Measurements from ENCODE around the gene RTN3.

The RTN3 gene

GRCh38 chr11:63720611-63721010 is 39.3 kb downstream of the RTN3 start:
- H3K9ac ChIP-seq (ENCODE audit: low read length): no peak overlapping the region
- no peak overlapping the region for H4K91ac ChIP-seq (ENCODE audit: low read depth, low read length)
- no peak overlapping the region for H3K18ac ChIP-seq (ENCODE audit: low read length)
- H2AFZ ChIP-seq (ENCODE audit: insufficient read depth, low read length, poor library complexity): no peak overlapping the region
- no peak overlapping the region for H4K12ac ChIP-seq (ENCODE audit: low read depth, low read length)
- no CpG with 5 or more reads among the region's 3 CpGs for WGBS (ENCODE audit: extremely low coverage, insufficient coverage, insufficient read length)
- no peak overlapping the region for H3K27ac ChIP-seq (ENCODE audit: low read depth, low read length)
- H2BK12ac ChIP-seq (ENCODE audit: low read length): no peak overlapping the region
- H3K36me3 ChIP-seq (ENCODE audit: control insufficient read depth in 1 of 2, insufficient read depth in 2 of 2, low read length in 2 of 2): no peaks in the 10 kb centered on the region
- no peaks in the 10 kb centered on the region for H3K9me3 ChIP-seq (ENCODE audit: insufficient read depth, low read depth, low read length)
- no peak overlapping the region for H2BK120ac ChIP-seq (ENCODE audit: insufficient read depth, low read length, poor library complexity)
- H3K4ac ChIP-seq (ENCODE audit: low read depth, low read length): no peak overlapping the region
- H3K79me2 ChIP-seq (ENCODE audit: control insufficient read depth, insufficient read depth, low read length, poor library complexity): no peaks in the 10 kb centered on the region
- no peak overlapping the region for H3K4me2 ChIP-seq (ENCODE audit: low read length)
- no peaks in the 10 kb centered on the region for H3K27me3 ChIP-seq (ENCODE audit: insufficient read depth, low read length)
- H3K4me1 ChIP-seq (ENCODE audit: control insufficient read depth in 1 of 2, insufficient read depth in 2 of 2, low read length in 2 of 2): no peaks in the 10 kb centered on the region
- H4K8ac ChIP-seq (ENCODE audit: low read depth, low read length): no peak overlapping the region
- no peak overlapping the region for H2BK5ac ChIP-seq (ENCODE audit: low read depth, low read length, poor library complexity)
- DNase-seq: peak; percentile 91 to 98
- no peaks in the 10 kb centered on the region for H3K79me1 ChIP-seq (ENCODE audit: low read length)
- H3K4me3 ChIP-seq (ENCODE audit: low read depth, low read length): no peak overlapping the region
- H3K14ac ChIP-seq (ENCODE audit: low read length): no peak overlapping the region
- H2AK5ac ChIP-seq (ENCODE audit: low read length): no peak overlapping the region
- H3K23ac ChIP-seq (ENCODE audit: low read length): no peak overlapping the region

DNA sequence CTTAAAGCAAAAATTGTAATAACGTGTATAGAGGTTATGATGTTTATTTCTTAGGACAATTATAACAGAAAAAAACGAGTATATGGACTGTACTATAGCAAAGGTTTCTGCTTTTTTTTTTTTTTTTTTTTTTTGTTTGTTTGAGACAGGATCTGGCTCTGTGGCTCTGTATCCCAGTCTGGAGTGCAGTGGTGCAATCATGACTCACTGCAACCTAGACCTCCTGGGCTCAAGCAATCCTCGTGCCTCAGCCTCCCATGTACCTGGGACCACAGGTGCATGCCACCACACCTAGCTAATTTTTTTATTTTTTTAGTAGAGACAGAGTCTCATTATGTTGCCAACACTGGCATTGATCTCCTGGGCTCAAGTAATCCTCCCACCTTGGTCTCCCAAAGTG is 48.0 kb downstream of the RTN3 start:
- Histone ChIP-seq H3K4me3 (ENCODE audit: low read depth, low read length) (no peak overlapping the region), H3K18ac (ENCODE audit: low read length) (no peak overlapping the region), H3K9me3 (ENCODE audit: insufficient read depth, low read depth, low read length) (no peaks in the 10 kb centered on the region), H4K12ac (ENCODE audit: low read depth, low read length) (no peak overlapping the region), H3K4ac (ENCODE audit: low read depth, low read length) (no peak overlapping the region), H3K36me3 (ENCODE audit: control insufficient read depth in 1 of 2, insufficient read depth in 2 of 2, low read length in 2 of 2) (peaks cover 1 to 4% of the 10 kb centered on the region in 2 experiments), H3K79me1 (ENCODE audit: low read length) (no peaks in the 10 kb centered on the region), H3K4me1 (ENCODE audit: control insufficient read depth in 1 of 2, insufficient read depth in 2 of 2, low read length in 2 of 2) (no peaks in the 10 kb centered on the region), H3K27me3 (ENCODE audit: insufficient read depth, low read length) (no peaks in the 10 kb centered on the region), H3K9ac (ENCODE audit: low read length) (no peak overlapping the region), H3K14ac (ENCODE audit: low read length) (no peak overlapping the region), H4K91ac (ENCODE audit: low read depth, low read length) (no peak overlapping the region), H2BK12ac (ENCODE audit: low read length) (no peak overlapping the region), H2BK5ac (ENCODE audit: low read depth, low read length, poor library complexity) (no peak overlapping the region), H3K23ac (ENCODE audit: low read length) (no peak overlapping the region), H4K8ac (ENCODE audit: low read depth, low read length) (no peak overlapping the region), H3K79me2 (ENCODE audit: control insufficient read depth, insufficient read depth, low read length, poor library complexity) (no peaks in the 10 kb centered on the region), H2AK5ac (ENCODE audit: low read length) (no peak overlapping the region), H2AFZ (ENCODE audit: insufficient read depth, low read length, poor library complexity) (no peak overlapping the region), H3K4me2 (ENCODE audit: low read length) (no peak overlapping the region), H3K27ac (ENCODE audit: low read depth, low read length) (no peak overlapping the region), H2BK120ac (ENCODE audit: insufficient read depth, low read length, poor library complexity) (no peak overlapping the region)
- peak; percentile 57 to 65 for DNase-seq
- WGBS (ENCODE audit: extremely low coverage, insufficient coverage, insufficient read length): 89% methylated on average over 1 of the region's 3 CpGs

GRCh38 chr11:63736864-63737263 is 55.6 kb downstream of the RTN3 start:
- Histone ChIP-seq H3K9me3 (ENCODE audit: insufficient read depth, low read depth, low read length) (no peaks in the 10 kb centered on the region), H3K27me3 (ENCODE audit: insufficient read depth, low read length) (no peaks in the 10 kb centered on the region), H2BK12ac (ENCODE audit: low read length) (no peak overlapping the region), H3K79me1 (ENCODE audit: low read length) (no peaks in the 10 kb centered on the region), H3K4me1 (ENCODE audit: control insufficient read depth in 1 of 2, insufficient read depth in 2 of 2, low read length in 2 of 2) (peaks cover 2 to 3% of the 10 kb centered on the region in 2 experiments), H3K18ac (ENCODE audit: low read length) (no peak overlapping the region), H3K79me2 (ENCODE audit: control insufficient read depth, insufficient read depth, low read length, poor library complexity) (no peaks in the 10 kb centered on the region), H3K14ac (ENCODE audit: low read length) (no peak overlapping the region), H4K12ac (ENCODE audit: low read depth, low read length) (no peak overlapping the region), H3K23ac (ENCODE audit: low read length) (no peak overlapping the region), H3K9ac (ENCODE audit: low read length) (no peak overlapping the region), H3K4me2 (ENCODE audit: low read length) (no peak overlapping the region), H3K4ac (ENCODE audit: low read depth, low read length) (no peak overlapping the region), H4K8ac (ENCODE audit: low read depth, low read length) (no peak overlapping the region), H2AK5ac (ENCODE audit: low read length) (no peak overlapping the region), H2AFZ (ENCODE audit: insufficient read depth, low read length, poor library complexity) (no peak overlapping the region), H2BK120ac (ENCODE audit: insufficient read depth, low read length, poor library complexity) (no peak overlapping the region), H3K27ac (ENCODE audit: low read depth, low read length) (no peak overlapping the region), H3K4me3 (ENCODE audit: low read depth, low read length) (no peak overlapping the region), H4K91ac (ENCODE audit: low read depth, low read length) (no peak overlapping the region), H3K36me3 (ENCODE audit: control insufficient read depth in 1 of 2, insufficient read depth in 2 of 2, low read length in 2 of 2) (peaks cover 0 to 2% of the 10 kb centered on the region in 2 experiments), H2BK5ac (ENCODE audit: low read depth, low read length, poor library complexity) (no peak overlapping the region)
- WGBS (ENCODE audit: extremely low coverage, insufficient coverage, insufficient read length): no CpG with 5 or more reads among the region's 4 CpGs
- DNase-seq: no peak

DNA sequence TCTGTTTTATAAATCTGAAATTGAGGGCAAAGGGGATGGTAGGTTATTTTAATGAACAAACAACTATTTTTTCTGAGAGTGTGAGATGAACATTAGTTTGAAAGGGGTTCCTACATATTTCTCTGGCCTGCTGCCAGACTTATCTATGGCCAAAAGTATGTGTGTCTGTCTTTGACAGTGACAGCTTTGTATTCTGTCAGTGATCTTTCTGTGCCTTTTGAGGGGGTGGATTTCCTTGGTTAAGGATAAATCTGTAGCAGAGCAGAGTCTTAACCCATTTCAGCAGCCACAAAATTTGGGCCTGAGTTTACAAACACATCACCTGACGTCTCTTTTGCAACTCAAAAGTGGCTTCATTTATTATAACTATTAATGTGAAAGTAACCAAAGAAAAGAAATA is 56.4 kb downstream of the RTN3 start:
- no peak for DNase-seq
- Histone ChIP-seq H2BK120ac (ENCODE audit: insufficient read depth, low read length, poor library complexity) (no peak overlapping the region), H3K23ac (ENCODE audit: low read length) (no peak overlapping the region), H2BK12ac (ENCODE audit: low read length) (no peak overlapping the region), H3K36me3 (ENCODE audit: control insufficient read depth in 1 of 2, insufficient read depth in 2 of 2, low read length in 2 of 2) (peaks cover 0 to 2% of the 10 kb centered on the region in 2 experiments), H2BK5ac (ENCODE audit: low read depth, low read length, poor library complexity) (no peak overlapping the region), H3K4me3 (ENCODE audit: low read depth, low read length) (no peak overlapping the region), H4K8ac (ENCODE audit: low read depth, low read length) (no peak overlapping the region), H3K27me3 (ENCODE audit: insufficient read depth, low read length) (no peaks in the 10 kb centered on the region), H3K9me3 (ENCODE audit: insufficient read depth, low read depth, low read length) (no peaks in the 10 kb centered on the region), H2AK5ac (ENCODE audit: low read length) (no peak overlapping the region), H3K79me2 (ENCODE audit: control insufficient read depth, insufficient read depth, low read length, poor library complexity) (no peaks in the 10 kb centered on the region), H3K18ac (ENCODE audit: low read length) (no peak overlapping the region), H4K12ac (ENCODE audit: low read depth, low read length) (no peak overlapping the region), H3K9ac (ENCODE audit: low read length) (no peak overlapping the region), H3K4me1 (ENCODE audit: control insufficient read depth in 1 of 2, insufficient read depth in 2 of 2, low read length in 2 of 2) (peaks cover 2 to 3% of the 10 kb centered on the region in 2 experiments), H3K4me2 (ENCODE audit: low read length) (no peak overlapping the region), H3K14ac (ENCODE audit: low read length) (no peak overlapping the region), H3K27ac (ENCODE audit: low read depth, low read length) (no peak overlapping the region), H2AFZ (ENCODE audit: insufficient read depth, low read length, poor library complexity) (no peak overlapping the region), H3K4ac (ENCODE audit: low read depth, low read length) (no peak overlapping the region), H3K79me1 (ENCODE audit: low read length) (no peaks in the 10 kb centered on the region), H4K91ac (ENCODE audit: low read depth, low read length) (no peak overlapping the region)
- no CpG with 5 or more reads among the region's 1 CpG for WGBS (ENCODE audit: extremely low coverage, insufficient coverage, insufficient read length)

All from trophoblast cell (in vitro differentiated cells and primary cell).